HG02642 (cell line): Measurements from ENCODE around the gene LYPD6B.

ENCODE experiments used
- ATAC-seq: cut with Tn5 transposase; IDR thresholded peaks from one replicate; pipeline ENCODE4 v1.9.1; 2021; ENCODE audit warnings: mild to moderate bottlenecking; ENCODE audit not compliant: unreplicated experiment, poor library complexity

Gene LYPD6B

DNA sequence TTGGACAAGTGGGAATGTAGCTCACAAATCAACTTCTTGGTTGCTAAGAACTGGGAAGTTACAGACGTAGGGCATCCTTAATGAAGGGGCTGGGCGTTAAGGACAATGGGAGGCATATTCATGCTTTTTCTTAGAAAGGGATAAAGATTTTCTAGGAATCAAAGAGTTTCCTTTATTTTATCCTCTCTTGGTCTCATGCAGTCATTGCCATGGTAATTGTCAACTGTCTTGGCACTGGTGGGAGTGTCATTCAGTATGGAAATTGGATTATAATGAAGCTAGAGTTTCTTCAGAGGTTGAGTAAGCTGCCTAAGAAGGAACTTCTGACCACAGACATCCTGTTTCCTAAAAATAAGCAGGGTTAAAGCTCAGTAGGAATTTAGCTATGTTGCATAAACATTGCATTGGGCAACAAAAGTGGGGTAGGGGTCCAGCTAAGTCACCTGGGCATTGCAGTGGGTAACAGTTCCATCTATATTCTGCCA lies 114.0 kb downstream of the LYPD6B start:
- no peak for ATAC-seq

DNA sequence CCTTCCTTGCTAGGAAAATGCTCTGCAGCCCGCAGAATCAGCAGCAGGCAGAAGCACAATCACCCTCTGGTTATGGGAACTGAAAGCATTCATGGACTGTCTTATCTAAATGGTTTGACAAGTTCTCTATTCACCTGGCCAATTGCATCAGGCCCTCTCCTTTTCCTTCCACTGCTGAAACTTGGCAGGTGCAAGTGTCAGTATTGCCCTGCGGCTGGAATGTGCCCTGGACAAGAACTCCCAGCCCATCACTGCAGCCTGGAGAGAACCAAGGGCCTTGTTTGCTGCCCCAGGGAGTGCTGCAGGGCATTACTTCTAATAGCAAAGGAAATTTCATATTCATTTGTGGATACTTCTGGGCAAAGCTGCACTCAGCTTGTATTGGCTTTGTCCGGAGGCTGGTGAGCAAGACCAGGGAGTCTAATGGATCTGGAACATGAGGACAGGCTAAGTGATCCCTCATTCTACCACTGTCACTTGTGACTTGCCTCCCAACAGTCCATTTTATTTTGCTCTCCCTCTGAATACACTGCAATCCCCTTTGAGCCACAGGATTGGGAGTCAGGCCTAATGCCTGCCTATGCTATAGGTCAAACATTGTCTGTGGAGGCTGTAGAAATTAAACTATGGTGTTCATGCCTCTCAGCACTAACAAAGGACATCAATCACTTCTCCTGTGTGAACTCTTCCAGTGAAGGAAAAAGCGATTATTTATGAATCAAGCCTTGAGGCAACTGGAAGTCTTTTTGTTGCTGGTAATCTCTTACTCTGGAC lies 116.9 kb downstream of the LYPD6B start:
- ATAC-seq = no peak

- no peak for ATAC-seq
Measured at GRCh38 chr2:149155988-149156387, 117.5 kb downstream of the LYPD6B start.

- no peak for ATAC-seq
Measured at GRCh38 chr2:149156971-149157740, 118.7 kb downstream of the LYPD6B start.

DNA sequence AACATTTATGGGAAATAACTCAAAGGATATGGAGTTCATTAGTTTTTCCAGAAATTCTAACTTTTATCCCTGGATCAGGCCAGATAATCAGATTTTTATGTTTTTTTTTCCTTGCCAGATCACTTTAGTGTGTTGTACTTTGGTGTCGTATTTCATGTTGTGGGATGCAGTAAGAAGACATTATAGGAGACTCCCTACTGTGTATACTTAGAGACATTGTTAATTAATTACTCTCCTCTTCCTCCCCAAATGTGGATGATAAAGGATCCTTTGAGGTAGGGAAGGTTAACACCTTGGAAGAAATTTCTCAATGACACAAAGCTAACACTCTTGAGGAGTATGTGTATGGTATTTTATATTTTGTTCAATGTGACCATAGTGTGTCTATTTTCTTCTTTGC lies 120.5 kb downstream of the LYPD6B start:
- ATAC-seq = no peak

- no peak for ATAC-seq
Measured at GRCh38 chr2:149160195-149160594, 121.7 kb downstream of the LYPD6B start.

GRCh38 chr2:149160701-149161217 lies 122.3 kb downstream of the LYPD6B start:
- ATAC-seq = peak; percentile 98

- no peak for ATAC-seq
Measured at GRCh38 chr2:149161481-149162225, 123.2 kb downstream of the LYPD6B start.

- no peak for ATAC-seq
Measured at GRCh38 chr2:149164296-149164695, 125.8 kb downstream of the LYPD6B start.

- ATAC-seq = no peak
Measured at GRCh38 chr2:149164827-149165226, 126.3 kb downstream of the LYPD6B start.

GRCh38 chr2:149167001-149167780 lies 128.7 kb downstream of the LYPD6B start:
- peak; percentile 72 for ATAC-seq

DNA sequence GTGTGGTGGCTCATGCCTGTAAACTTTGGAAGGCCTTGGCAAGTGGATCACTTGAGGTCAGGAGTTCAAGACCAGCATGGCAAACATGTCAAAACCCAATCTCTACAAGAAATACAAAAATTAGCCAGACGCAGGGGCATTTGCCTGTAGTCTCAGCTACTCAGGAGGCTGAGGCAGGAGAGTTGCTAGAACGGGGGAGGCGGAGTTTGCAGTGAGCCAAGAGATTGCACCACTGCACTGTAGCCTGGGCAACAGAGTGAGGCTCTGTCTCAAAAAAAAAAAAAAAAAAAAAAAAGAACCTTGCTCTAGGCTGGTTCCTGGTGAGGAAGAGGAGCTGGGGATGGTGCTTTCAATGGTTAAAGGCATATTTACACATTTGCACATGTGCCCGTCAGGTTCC lies 129.4 kb downstream of the LYPD6B start:
- no peak for ATAC-seq

DNA sequence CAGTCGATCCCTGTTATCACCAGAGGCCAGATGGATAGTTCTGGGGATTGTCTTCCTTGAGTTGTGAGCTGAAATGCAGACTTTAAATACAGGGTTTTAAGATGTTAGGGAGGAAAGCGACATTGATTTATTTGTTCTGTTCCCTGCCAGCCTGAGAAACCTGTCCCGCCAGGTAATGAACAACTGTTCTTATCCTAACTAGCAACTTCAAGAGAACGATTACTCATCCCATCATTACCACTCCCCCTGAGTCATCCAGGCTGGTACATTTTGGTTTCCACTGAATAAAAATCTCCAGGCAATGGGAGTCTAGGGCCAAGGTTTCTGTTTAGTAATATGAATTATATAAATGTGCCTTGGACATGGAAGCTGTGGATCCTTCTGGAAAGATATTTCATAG lies 131.2 kb downstream of the LYPD6B start:
- ATAC-seq = no peak

- no peak for ATAC-seq
Measured at GRCh38 chr2:149170156-149170555, 131.7 kb downstream of the LYPD6B start.

DNA sequence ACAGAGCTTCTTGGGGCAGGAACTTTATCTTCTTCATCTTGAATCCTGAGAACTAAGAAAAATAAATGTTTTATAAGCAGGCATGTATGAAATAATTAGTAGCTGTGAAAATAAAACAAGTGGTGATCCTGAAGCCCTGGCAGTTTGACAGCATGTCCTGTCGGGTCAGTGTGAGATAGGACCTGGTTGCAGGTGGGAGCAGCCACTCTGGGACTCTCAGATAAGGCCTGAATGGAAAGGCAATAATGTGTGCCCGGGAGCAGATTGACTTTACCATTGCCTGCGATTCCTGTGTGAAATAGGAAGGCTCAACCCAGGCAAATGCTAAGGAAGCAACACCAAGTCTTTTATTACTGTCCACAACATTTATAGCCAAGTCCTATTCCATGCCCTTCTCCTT lies 132.4 kb downstream of the LYPD6B start:
- no peak for ATAC-seq

- ATAC-seq = no peak
Measured at GRCh38 chr2:149173220-149173619, 134.7 kb downstream of the LYPD6B start.

DNA sequence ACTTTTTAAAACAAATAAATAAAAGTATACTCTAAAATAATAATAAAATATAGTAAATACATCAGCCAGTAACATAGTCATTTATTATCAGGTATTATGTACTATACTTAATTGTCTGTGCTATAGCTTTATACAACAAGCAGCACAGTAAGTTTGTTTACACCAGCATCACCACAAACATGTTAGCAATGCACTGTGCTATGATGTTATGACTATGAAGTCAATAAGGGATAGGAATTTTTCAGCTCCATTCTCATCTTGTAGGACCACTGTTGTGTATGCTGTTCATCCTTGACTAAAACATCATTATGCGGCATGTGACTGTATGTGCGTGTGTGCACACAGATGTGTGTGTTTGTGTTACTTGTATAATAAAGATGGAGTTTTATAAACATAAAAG lies 137.5 kb downstream of the LYPD6B start:
- ATAC-seq = no peak

GRCh38 chr2:149178612-149179011 lies 140.1 kb downstream of the LYPD6B start:
- ATAC-seq = no peak

DNA sequence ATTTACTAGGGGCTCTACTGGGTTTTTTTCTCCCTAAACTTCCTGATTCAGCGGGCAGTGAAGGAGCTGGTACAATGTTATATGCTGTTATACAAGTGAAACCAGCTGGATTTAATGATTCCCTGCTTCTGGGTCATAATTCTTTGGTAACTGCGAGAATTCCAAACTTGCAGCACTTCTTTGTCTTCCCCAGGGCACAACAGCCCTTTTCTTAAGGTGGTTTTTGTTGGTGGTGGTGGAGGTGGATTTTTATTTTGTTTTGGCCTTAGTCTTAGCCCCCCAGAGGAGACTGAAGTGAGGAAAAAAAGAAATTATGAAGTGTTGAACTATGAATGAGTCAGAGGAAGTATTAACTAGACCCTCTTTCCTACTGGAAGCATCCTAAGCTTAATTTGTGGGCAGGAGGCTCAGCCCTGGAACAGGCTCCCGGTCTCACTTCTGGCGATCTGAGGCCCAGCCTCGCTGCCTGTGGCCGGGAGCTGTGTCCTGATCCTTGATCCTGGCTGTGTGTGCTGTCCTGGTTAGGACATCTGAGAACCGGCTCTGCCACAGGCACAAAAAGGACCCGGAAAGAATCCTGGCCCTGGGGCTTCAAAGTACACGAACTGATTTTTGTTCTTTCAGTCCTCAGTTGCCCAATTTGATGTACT lies 141.9 kb downstream of the LYPD6B start:
- no peak for ATAC-seq
